Heart left ventricle (tissue), 16 donors: ENCODE data around the gene RGL1. TPM values are rescaled to one million over a fixed set of nuclear protein-coding genes. Genes with fewer than 3 reads are reported as not detected.

Experiments used
- ATAC-seq, 4 donors: fragments of 200-7000 bp; cut with Tn5 transposase; one replicate each; pipeline ENCODE4 v1.9.1; 2020 to 2022; ENCODE audit warnings: moderate library complexity in 4 of 4, mild to moderate bottlenecking in 3 of 4, moderate number of reproducible peaks in 1 of 4
- DNase-seq, 5 donors: peaks; one replicate each; pipeline ENCODE4 v3.0.0-alpha.2; 2020
- H3K27ac ChIP-seq, 12 donors: fragments of 200-600 bp; sonication (generic) in 4 of 12; one replicate each; pipeline versions ENCODE4 v1.5.0 to v1.8.0; 2016 to 2022; ENCODE audit warnings: mild to moderate bottlenecking in 2 of 12
- H3K27me3 ChIP-seq, 9 donors: fragments of 200-600 bp; sonication (generic) in 2 of 9; one replicate each; pipeline versions ENCODE4 v1.5.1 to v1.8.0; 2016 to 2022; ENCODE audit warnings: mild to moderate bottlenecking in 3 of 9
- H3K36me3 ChIP-seq, 9 donors: fragments of 200-600 bp; sonication (generic) in 2 of 9; one replicate each; pipeline versions ENCODE4 v1.5.0 to v1.8.0; 2018 to 2022; ENCODE audit warnings: mild to moderate bottlenecking in 2 of 9
- H3K4me1 ChIP-seq, 12 donors: fragments of 200-600 bp; sonication (generic) in 4 of 12; one replicate each; pipeline versions ENCODE4 v1.5.0 to v1.8.0; 2016 to 2022; ENCODE audit warnings: mild to moderate bottlenecking in 3 of 12
- H3K4me3 ChIP-seq, 12 donors: fragments of 200-600 bp; sonication (generic) in 4 of 12; one replicate each; pipeline versions ENCODE4 v1.5.0 to v1.8.0; 2017 to 2022; ENCODE audit warnings: mild to moderate bottlenecking in 9 of 12, moderate library complexity in 4 of 12
- H3K9me3 ChIP-seq, 12 donors: fragments of 200-600 bp; sonication (generic) in 4 of 12; one replicate each; pipeline versions ENCODE4 v1.5.0 to v1.8.0; 2016 to 2022; ENCODE audit warnings: mild to moderate bottlenecking in 1 of 12
- CTCF ChIP-seq, 12 donors: fragments of 200-600 bp; sonication (generic) in 4 of 12; IDR thresholded peaks; one replicate each; pipeline versions ENCODE4 v1.5.0 to v1.8.0; 2018 to 2022; ENCODE audit warnings: antibody characterized with exemption in 12 of 12, mild to moderate bottlenecking in 5 of 12
- POLR2A ChIP-seq, 2 donors: fragments of 450-650 bp; IDR thresholded peaks; one replicate each; pipeline ENCODE4 v1.6.1; 2017; ENCODE audit warnings: antibody characterized with exemption in 2 of 2, mild to moderate bottlenecking in 2 of 2, moderate library complexity in 2 of 2
- WGBS, 4 donors: extraction: QIAGEN DNeasy Blood & Tissue Kit in 2 of 4; methylation state at CpG; one replicate each; pipeline versions ENCODE4 v1.1.5 to v1.1.7; 2013 to 2018; 5-methylcytosine and 5-hydroxymethylcytosine counted together
- intact Hi-C, 10 donors: fragments of 100-400 bp; cut with DNase I; formaldehyde crosslinking; loops; one replicate each; pipeline versions ENCODE4 v1.11.1 to v1.14.2; 2022
- polyA plus RNA-seq, 2 donors: library from polyadenylated mRNA; stranded (reverse); fragments of 200-250 nt; gene quantifications; one replicate each; pipeline ENCODE4 v1.2.3, GENCODE V29; 2013
- total RNA-seq, 9 donors: library from RNA; depleted of rRNA in 2 of 9; stranded (reverse); fragments of >200 nt in 2 of 9; fragmentation: NEBNext Ultra II Directional in 3 of 9; extraction: Animal tissue kit (Norgen Biotek cat#: 25700) in 3 of 9; gene quantifications; one replicate each; pipeline versions ENCODE4 v1.1.0 to v1.2.4, GENCODE V29; 2016 to 2023
- donor health status: ischemic (EF 13 %, LVEDD 7.1; RV severe dilation, severe dysfunction).
- donor health status: healthy with polysubstance abuse.
- donor health status: DM: no; HTN: yes; CAD: no.
- donor health status: DM: no; HTN: no; CAD: no.
- donor health status: ischemic (EF 25% LVEDD 6.9; RV normal size, moderate dysfunction).
- donor health status: ischemic (EF 25% LVEDD 5.7; RV mildly dilated, moderate dysfunction).
- donor health status: healthy.
- donor health status: DM: yes; HTN: yes; CAD: no.
- donor health status: ischemic (EF 35%, LVEDD 5.7; RV mildly dilated, moderate dysfunction).
- donor health status: nonischemic (EF 11% LVEDD 7.7; RV severe dilation, severe dysfunction).
- donor health status: DM: yes; HTN: yes; CAD: no.
- donor health status: PGD.
- donor health status: ischemic (EF 29% LVEDD 5.4; RV normal size, mild dysfunction).
- donor health status: nonischemic (EF 23%, LVEDD 6.1; RV moderate dilation, normal function).

Gene RGL1
- total and polyA plus RNA-seq, 11 donors = 5.6 to 50.6 (median 15.5) TPM

DNA sequence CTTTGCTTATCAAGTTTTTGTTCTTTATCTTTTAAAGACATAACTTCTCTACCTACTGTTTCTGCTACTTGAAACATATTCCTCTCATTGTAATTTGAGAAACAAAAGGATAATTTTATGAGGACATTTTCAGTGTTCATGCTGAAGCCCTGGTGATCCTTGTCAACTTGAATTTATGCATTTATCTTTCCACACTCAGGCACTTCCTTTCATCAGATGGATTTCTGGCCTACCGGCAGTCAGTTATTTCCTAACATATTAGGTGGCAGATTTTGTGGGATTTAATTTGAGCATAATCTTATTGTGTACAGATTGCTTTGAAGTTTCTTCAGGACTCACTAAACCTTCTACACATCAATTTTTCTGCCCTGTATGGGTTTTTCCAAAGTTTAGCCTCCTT, 75.0 kb downstream of the RGL1 start:
- peaks cover 13 to 94% (median 58%) of the 10 kb centered on the region in 12 donors for H3K4me1 ChIP-seq
- no peak for TF ChIP-seq CTCF (IDR thresholded peaks at IDR 0.05)
- TF ChIP-seq POLR2A (IDR thresholded peaks at IDR 0.05) = no peak
- intact Hi-C loops = loop anchor here in 6 of 10 donors (5.0 to 10.0 kb wide), 5 partner anchors 38 to 75 kb away; partner anchors contain the start of gene RGL1 (in 2 of the 6)

GRCh38 chr1:183880531-183881243, 75.8 kb downstream of the RGL1 start:
- DNase-seq = no peak
- no peak for TF ChIP-seq POLR2A (IDR thresholded peaks at IDR 0.05)
- TF ChIP-seq CTCF (IDR thresholded peaks at IDR 0.05) = no peak
- ATAC-seq = no peak
- H3K4me3 ChIP-seq = no peak overlapping the region
- H3K27me3 ChIP-seq = no peaks in the 10 kb centered on the region
- peaks cover 0 to 39% (median 21%) of the 10 kb centered on the region in 9 donors for H3K36me3 ChIP-seq
- H3K9me3 ChIP-seq = no peaks in the 10 kb centered on the region
- WGBS, 4 donors = 83 to 86% (median 86%) methylated on average over 6 of the region's 6 CpGs
- intact Hi-C loops = loop anchor here in 1 of 10 donors (10.0 kb wide), 1 partner anchor 66 kb away; no protein-coding TSS in a partner anchor
- H3K4me1 ChIP-seq = peaks cover 13 to 94% (median 54%) of the 10 kb centered on the region in 12 donors
- H3K27ac ChIP-seq = peak overlapping the region in 9 of 12 donors; percentile 5 to 80 (median 41)

More for the DNA sequence above, 75.0 kb downstream of the RGL1 start:
- no peak for ATAC-seq
- no peak for DNase-seq
- Histone ChIP-seq H3K9me3 (no peaks in the 10 kb centered on the region), H3K27me3 (no peaks in the 10 kb centered on the region), H3K27ac (peak overlapping the region in 2 of 12 donors; percentile 53 to 80), H3K36me3 (peaks cover 0 to 32% (median 14%) of the 10 kb centered on the region in 9 donors), H3K4me3 (no peak overlapping the region)
- WGBS, 4 donors = 39 to 64% (median 53%) methylated on average over 1 of the region's 1 CpG

DNA sequence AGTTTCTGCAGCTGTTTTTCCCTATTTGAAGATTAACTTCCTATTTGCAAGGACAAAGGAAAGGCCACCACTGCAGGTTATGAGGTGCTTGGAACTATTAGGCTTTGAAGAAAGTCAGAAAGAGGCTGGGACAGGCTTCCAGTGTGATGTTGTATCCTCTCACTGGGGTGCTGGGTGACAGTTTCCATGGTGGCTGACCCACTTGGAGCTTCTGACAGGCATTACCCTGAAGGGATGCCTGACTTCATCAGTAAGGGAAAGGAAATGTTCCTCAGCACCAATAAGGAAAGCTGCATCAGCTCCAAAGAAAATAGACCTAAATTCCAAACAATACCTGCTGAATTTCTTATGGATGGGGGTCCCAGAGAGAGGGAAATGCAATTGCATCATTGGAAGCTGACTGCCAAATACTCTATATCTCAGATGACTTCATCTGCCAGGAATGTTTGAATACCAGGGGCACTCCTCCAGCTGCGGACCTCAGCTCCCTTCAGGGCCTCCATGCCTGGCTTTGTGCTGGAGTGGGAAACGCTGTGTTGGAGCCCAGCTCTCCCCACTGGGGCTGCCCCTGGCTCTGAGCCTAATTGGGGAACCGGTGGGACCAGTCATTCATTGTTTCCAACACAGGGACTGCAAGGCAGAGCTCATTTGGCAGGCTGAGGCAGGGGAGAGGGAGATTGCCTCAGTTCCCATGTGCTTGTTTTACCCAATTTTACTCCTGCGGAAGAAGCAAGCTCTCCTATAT, 76.6 kb downstream of the RGL1 start:
- Histone ChIP-seq H3K27me3 (no peaks in the 10 kb centered on the region), H3K36me3 (peaks cover 0 to 46% (median 26%) of the 10 kb centered on the region in 9 donors), H3K27ac (peak overlapping the region in 11 of 12 donors; percentile 5 to 80 (median 41)), H3K4me3 (no peak overlapping the region), H3K4me1 (peaks cover 9 to 93% (median 47%) of the 10 kb centered on the region in 12 donors), H3K9me3 (no peaks in the 10 kb centered on the region)
- no peak for TF ChIP-seq POLR2A (IDR thresholded peaks at IDR 0.05)
- ATAC-seq (peak; percentile 44 to 90 (median 78)), DNase-seq (peak; percentile 65 to 76 (median 69))
- intact Hi-C loops = loop anchor here in 1 of 10 donors (10.0 kb wide), 1 partner anchor 67 kb away; no protein-coding TSS in a partner anchor
- 12 to 27% (median 24%) methylated on average over 3 to 4 of the region's 4 CpGs for WGBS, 4 donors

- WGBS, 4 donors = 74 to 83% (median 78%) methylated on average over 8 of the region's 8 CpGs
- TF ChIP-seq CTCF (IDR thresholded peaks at IDR 0.05) (no peak), POLR2A (IDR thresholded peaks at IDR 0.05) (no peak)
- ATAC-seq (no peak), DNase-seq (no peak)
- H3K4me3 ChIP-seq = no peak overlapping the region
- no peaks in the 10 kb centered on the region for H3K27me3 ChIP-seq
- H3K4me1 ChIP-seq = peaks cover 4 to 92% (median 42%) of the 10 kb centered on the region in 12 donors
- peaks cover 0 to 46% (median 30%) of the 10 kb centered on the region in 9 donors for H3K36me3 ChIP-seq
- intact Hi-C loops = loop anchor here in 1 of 10 donors (10.0 kb wide), 1 partner anchor 68 kb away; no protein-coding TSS in a partner anchor
- no peaks in the 10 kb centered on the region for H3K9me3 ChIP-seq
- peak overlapping the region in 10 of 12 donors; percentile 5 to 80 (median 44) for H3K27ac ChIP-seq
Observed at GRCh38 chr1:183882335-183883167, 77.6 kb downstream of the RGL1 start.
